Tibial nerve (tissue), 4 donors: ENCODE results near the gene STAB2.

Source experiments
- CTCF ChIP-seq, 5 experiments: fragments of 200-600 bp in 3 of 5; fragments of 450-650 bp in 2 of 5; sonication (generic) in 3 of 5; IDR thresholded peaks; one replicate each; pipeline ENCODE4 v1.5.1; 2016 to 2019; ENCODE audit warnings: antibody characterized with exemption in 5 of 5, mild to moderate bottlenecking in 3 of 5, moderate library complexity in 2 of 5
- EP300 ChIP-seq, 2 donors: sonication (generic); formaldehyde crosslinking; IDR thresholded peaks; one replicate each; pipeline ENCODE4 v1.6.1; 2017; ENCODE audit warnings: antibody characterized with exemption in 2 of 2, mild to moderate bottlenecking in 1 of 2
- POLR2A ChIP-seq, 2 donors: fragments of 450-650 bp; IDR thresholded peaks; one replicate each; pipeline ENCODE4 v1.6.1; 2017; ENCODE audit warnings: antibody characterized with exemption in 2 of 2, mild to moderate bottlenecking in 2 of 2, moderate library complexity in 2 of 2

- TF ChIP-seq CTCF (IDR thresholded peaks at IDR 0.05) (no peak), POLR2A (IDR thresholded peaks at IDR 0.05) (no peak), EP300 (IDR thresholded peaks at IDR 0.05) (no peak)
Observed at GRCh38 chr12:103560604-103561101, 26.4 kb upstream of the STAB2 start.
